CD4-positive, alpha-beta T cell treated with Interleukin-2 at 100 ng/mL for 4 hours (primary cell): ENCODE data around the gene ADRB1.

Experiments
- DNase-seq: peaks from one replicate; pipeline ENCODE4 v3.0.0-alpha.2; 2020; ENCODE audit warnings: low spot score

ADRB1 gene

DNA sequence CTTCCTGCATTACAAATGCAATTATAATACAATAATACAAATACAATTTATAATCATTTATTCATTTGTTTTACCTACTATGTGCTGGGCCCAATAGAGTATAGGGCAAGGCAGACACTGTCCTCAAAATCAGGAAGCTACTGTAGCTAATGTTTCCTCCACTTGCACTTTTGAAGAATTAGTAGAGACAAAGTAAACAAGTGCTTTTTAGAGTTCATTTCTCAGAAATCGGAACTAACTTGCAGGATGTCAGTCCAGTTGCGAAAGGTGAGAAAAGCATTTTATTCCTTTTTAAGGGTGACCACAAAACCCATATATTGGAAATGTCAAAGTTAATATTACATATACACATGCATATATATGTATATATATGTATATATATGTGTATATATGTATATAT lies 14.2 kb downstream of the ADRB1 start:
- no peak for DNase-seq

DNA sequence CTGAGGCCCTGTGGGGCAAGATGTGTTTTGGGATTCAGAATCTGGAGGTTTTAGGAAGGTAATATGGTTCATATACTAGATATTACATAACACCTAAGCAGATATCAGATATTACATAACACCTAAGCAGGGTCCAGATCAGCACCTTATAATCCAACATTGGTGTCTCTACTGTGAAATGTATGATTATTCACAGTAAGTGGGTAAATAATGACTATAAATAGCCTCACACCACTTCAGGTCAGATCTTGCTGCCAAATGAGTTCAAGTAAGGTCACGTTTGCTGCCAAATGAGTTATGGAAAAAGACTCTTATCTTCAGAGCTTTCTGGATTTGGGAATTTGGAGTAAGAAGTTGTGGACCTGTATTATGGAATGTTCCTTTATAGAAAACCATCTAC lies 14.6 kb downstream of the ADRB1 start:
- no peak for DNase-seq

GRCh38 chr10:114059561-114059960 lies 15.9 kb downstream of the ADRB1 start:
- DNase-seq = no peak

DNA sequence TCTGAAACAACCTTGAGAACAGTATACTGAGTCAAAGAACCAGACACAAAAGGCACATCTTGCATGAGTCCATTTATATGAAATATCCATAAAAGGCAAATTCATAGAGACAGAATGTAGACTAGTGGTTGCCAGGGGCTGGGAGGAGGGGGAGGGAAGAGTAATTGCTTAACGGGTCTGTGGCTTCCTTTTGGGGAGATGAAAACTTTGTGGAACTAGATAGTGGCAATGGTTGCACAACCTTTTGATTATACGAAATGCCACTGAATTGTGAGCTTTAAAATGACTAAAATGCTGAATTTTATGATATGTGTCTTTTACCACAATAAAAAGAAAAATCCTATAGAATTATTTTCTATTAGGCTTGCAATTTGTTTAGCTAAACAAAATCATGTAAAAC lies 16.8 kb downstream of the ADRB1 start:
- DNase-seq = no peak

GRCh38 chr10:114061148-114061547 lies 17.5 kb downstream of the ADRB1 start:
- DNase-seq = no peak

DNA sequence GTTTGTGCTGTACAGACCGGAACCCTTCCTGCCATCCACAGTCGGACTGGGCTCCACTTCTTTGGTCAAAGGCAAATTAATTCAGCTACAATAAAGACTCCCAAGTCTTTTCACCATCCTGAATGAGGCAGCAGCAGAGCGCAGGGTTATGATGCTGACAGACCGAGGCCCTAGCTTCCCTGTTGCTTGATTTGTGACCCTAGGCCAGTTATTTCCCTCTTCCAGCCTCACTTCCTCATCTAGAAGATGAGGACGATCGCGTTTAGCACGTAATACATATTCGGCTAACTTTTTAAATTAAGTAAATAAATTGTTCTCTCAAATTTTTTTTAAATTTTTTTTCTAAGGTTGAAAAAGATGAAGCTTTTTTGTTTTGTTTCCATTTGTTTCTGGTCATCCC lies 18.1 kb downstream of the ADRB1 start:
- no peak for DNase-seq

DNA sequence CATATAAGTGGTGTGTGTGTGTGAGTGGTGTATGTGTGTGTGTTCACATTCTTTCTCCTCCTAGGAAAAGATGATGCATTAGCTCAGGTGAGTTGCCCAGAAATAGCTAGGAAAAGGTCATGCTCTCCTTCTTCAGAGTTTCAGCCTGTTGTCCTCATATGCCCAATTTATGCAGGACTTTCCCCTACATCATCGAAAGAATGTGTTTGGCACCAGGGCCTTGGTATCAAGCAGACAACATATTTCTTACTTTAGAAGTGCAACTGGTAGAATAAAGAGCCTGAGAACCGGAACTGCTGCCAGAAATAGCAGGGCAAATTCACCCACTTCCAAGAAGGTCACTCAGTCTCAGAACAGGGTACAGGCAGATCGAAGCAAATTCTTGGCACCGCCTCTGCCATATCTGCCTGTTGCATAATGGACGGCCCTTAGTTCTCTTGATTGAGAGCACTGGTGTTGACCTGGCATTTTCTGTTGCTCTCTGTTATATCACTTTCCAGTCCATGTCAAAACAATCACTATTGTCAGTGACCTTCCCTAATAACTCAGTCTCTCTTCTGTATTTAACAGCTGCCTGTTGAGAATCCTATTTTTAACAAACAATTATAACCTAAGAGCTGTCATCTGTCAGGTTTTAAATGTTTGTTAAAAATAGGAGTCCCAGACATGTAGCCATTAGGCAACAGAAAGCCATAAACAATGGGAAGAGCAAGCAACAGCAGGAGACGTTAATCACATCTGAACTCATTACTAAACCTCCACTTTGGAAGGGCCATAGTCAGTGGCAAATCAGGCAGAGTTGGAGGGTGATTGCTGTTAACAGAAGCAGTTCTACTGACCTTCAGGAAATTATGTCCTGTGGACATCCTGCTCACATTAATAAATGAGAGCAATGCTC lies 20.7 kb downstream of the ADRB1 start:
- DNase-seq = no peak

DNA sequence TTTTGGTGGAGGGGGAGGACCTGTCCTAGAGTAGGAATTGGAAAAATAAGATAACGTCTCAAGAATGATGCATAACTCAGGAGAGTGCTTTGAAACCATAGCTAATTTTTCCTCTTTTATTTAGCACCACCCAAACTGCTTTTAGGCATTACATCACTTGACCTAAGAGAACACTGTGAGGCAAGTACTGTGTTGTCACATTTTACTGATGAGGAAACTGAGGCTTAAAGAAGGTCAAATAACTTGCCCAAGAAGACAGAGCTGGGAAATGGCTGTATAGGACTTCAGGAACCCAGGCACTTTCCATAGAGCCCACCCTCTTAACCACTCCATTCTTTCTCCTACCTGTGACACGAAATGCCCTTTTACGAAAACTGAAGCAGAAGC lies 21.4 kb downstream of the ADRB1 start:
- no peak for DNase-seq

GRCh38 chr10:114068054-114068707 lies 24.5 kb downstream of the ADRB1 start:
- DNase-seq = no peak

DNA sequence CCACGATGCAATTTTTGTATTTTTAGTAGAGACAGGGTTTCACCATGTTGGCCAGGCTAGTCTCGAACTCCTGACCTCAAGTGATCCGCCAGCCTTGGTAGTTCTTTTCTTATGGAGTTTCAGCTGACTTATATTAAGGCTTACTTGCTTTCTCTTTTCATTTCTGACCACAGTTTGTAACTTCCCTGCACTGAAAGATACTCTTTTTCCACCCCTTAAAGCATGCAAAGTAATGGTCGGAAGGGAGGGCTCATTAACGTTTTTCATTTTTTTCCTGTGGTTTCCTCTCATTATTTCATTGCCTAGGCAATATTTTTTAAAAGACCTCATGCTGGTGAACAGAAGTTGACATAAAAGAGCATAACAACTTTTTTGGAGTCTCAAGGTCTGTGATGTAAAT lies 27.0 kb downstream of the ADRB1 start:
- no peak for DNase-seq

DNA sequence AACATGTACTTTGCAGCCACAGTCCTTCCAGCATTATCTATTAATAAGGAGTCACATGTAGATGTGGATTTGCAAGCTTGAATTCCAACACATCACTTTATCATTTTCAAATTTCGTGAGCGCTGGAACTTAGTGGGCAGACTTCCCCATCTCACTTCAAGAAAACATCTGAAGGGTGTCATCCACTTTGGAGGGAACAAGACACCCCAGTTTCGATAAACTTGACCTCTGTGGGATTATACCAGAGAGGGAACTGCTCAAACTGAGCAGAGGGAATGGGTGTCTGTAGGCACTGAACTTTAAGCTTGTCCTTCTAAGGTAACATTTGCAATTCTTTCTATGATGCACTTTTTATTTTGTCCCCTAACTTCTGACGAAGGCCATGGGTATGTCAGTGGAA lies 27.5 kb downstream of the ADRB1 start:
- no peak for DNase-seq

- no peak for DNase-seq
Observed at GRCh38 chr10:114073395-114074186, 29.9 kb downstream of the ADRB1 start.

GRCh38 chr10:114075093-114075492 lies 31.4 kb downstream of the ADRB1 start:
- no peak for DNase-seq

DNA sequence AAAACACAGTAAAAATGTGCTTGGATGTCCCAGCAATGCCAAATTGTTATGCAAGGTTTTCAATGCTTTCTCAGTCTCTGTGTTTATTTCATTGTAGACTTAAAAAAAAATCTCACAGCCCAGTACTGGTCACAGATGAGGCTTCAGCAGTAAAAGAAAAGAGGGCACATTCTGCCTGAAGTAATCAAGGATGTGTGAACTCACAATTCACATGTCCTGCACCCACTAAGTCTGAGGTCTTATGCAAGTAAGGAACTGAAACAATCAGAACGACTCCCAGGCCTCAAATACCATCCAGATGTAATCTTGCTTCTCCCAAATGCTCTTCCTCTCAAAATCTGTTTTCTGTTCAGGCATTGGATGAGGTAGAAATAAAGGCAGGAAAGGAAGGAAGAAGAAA lies 33.7 kb downstream of the ADRB1 start:
- no peak for DNase-seq

GRCh38 chr10:114077815-114078219 lies 34.2 kb downstream of the ADRB1 start:
- DNase-seq = no peak

GRCh38 chr10:114078346-114078745 lies 34.7 kb downstream of the ADRB1 start:
- no peak for DNase-seq

DNA sequence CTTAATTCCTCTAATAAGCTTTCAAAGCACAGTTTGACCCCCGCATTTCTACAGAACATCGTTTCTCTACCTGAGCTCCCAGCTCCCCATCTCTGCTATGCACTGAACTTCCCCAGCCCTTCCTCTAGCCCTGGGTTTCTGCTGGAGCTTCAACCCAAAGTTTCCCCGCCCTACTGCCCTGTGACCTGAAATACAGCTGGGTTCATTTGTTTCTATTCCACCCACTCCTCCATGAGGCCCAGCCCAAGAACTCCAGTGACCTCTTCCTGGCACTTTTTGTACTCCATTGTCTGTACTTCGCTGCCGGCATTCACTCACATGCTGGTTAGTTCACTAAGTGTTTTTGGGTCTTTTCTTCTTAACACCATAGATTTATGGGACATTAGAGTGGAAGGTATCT lies 35.8 kb downstream of the ADRB1 start:
- no peak for DNase-seq

GRCh38 chr10:114081911-114082583 lies 38.4 kb downstream of the ADRB1 start:
- no peak for DNase-seq

DNA sequence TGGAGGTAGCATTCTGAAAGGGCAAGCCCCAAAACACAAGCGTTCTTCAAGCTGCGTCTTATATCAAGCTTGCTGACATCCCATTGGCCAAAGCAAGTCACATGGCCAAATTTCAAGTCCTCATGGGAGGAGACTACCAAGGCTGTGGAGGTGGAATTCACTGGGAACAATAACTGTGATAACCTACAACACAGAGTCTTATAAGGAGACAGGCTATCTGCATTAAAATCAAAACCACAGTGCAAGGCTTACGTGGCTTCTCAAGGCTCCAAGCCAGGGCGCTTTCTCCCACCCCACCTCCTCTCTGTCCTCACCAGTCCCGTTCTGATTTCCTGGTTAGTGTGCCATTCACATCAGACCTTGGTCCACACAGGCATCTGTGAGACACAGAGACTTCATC lies 39.4 kb downstream of the ADRB1 start:
- DNase-seq = no peak

DNA sequence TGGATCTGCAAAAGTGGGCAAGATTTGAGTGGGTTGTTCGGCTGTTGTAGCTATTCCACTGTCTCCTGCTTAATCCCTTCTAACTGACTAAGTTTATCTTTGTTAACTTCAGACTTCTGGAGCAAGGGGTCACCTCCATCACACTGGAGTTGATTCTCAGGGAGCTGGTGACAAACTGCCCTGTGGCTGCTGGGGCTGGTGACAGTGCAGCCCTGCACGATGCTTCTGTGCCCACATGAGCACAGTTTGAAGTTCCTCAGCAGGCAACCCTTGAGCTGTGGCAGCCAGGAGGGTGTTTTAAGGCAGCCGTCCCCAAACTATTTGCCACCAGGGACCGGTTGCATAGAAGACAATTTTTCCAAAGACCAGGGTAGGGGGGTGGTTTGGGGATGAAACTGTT lies 40.5 kb downstream of the ADRB1 start:
- DNase-seq = no peak

- no peak for DNase-seq
Observed at GRCh38 chr10:114087255-114087654, 43.6 kb downstream of the ADRB1 start.

GRCh38 chr10:114087655-114088054 lies 44.0 kb downstream of the ADRB1 start:
- DNase-seq = no peak
